ENCODE measurements around the gene STK25. TPM values are rescaled to one million over a fixed set of nuclear protein-coding genes. Genes with fewer than 3 reads are reported as not detected.

STK25 gene
- polyA plus RNA-seq, 1 donor (not counting 4 experiments of a cell fraction or from before 2014, with no cell fraction given) = 242 TPM

DNA sequence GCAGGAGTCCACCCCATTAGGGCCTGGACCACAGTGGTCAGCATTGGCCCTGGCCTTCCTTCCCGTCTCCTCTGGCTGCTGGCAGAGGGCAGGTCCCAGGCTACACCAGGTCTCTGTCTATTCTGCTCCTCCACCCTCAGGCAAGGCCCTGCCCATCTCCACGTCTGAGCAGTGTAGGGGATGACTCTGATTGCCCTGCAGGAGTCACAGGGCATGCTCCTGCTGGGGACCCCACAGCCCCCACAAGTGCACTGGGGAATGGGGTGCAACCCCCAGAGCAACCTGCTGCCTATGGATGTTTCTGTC lies 40.0 kb downstream of the STK25 start:
- Histone ChIP-seq H3K9ac (ENCODE audit: control insufficient read depth, extremely low read depth, insufficient read depth, low read length) (no peak overlapping the region), H2AFZ (ENCODE audit: control insufficient read depth, low read length) (no peak overlapping the region), H3K4me1 (ENCODE audit: control insufficient read depth, extremely low read depth, insufficient read depth, low read length) (no peaks in the 10 kb centered on the region), H3K27me3 (ENCODE audit: control insufficient read depth, extremely low read depth, insufficient read depth, low read length) (no peaks in the 10 kb centered on the region), H3K4me3 (ENCODE audit: control insufficient read depth in 2 of 3, extremely low read depth in 1 of 3, insufficient read depth in 2 of 3, low read depth in 1 of 3, low read length in 3 of 3) (no peak overlapping the region), H3K9me3 (ENCODE audit: control insufficient read depth, low read depth, low read length) (no peaks in the 10 kb centered on the region), H3K9me1 (ENCODE audit: control insufficient read depth, extremely low read depth, insufficient read depth, low read length) (no peaks in the 10 kb centered on the region), H3K79me2 (ENCODE audit: control insufficient read depth, insufficient read depth, low read length) (no peaks in the 10 kb centered on the region), H3K4me2 (ENCODE audit: control insufficient read depth, extremely low read depth, insufficient read depth, low read depth, low read length) (no peak overlapping the region), H3K27ac (ENCODE audit: control insufficient read depth, insufficient read depth, low read length) (no peak overlapping the region), H3K36me3 (ENCODE audit: control insufficient read depth in 2 of 2, extremely low read depth in 1 of 2, insufficient read depth in 2 of 2, low read length in 2 of 2) (no peaks in the 10 kb centered on the region), H4K20me1 (ENCODE audit: control insufficient read depth, extremely low read depth, insufficient read depth, low read length) (no peaks in the 10 kb centered on the region)
- no peak for DNase-seq (ENCODE audit: low read depth, low spot score)
- dilution Hi-C loops (cut with MboI; ENCODE audit: extremely low pct_ligation_motif_present, low sequenced_read_pairs) = no loop called here
- TF ChIP-seq EZH2 (IDR thresholded peaks at IDR 0.05; ENCODE audit: low read length) (no peak), CTCF (optimal IDR thresholded peaks at IDR 0.05 in 1 of 3, IDR thresholded peaks at IDR 0.05 in 1 of 3, conservative IDR thresholded peaks at IDR 0.05 in 1 of 3; ENCODE audit: extremely low read depth in 1 of 3, insufficient read depth in 2 of 3, low read length in 3 of 3) (no peak)
- FAIRE-seq = no peak

DNA sequence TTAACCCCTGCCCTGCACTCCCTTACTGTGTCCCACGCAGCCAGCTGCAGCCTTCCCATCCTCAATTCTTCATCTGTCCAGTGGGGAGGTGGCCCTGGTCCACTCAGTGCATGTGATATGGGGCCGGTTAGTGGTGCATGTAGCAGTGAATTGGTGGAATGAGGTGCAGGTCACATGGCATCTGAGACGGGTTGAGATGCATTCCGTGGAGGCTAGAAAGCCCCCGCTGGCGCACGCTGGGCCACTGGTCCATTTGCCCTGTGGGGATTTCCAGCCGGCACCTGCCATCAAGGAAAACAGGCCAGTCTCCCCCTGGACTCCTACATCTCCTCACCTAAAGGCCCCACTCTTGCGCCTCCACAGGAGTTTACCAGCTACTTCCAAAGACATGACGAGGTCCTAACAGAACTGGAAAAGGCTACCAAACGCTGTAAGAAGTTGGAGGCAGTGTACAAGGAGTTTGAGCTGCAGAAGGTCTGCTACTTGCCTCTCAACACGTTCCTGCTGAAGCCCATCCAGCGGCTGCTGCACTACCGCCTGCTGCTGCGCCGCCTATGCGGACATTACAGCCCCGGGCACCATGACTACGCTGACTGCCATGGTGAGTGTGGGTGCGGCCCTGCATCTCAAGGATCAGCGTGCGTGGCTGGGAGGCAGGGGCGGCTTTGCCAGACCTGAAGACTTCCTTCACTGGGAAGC lies 40.5 kb downstream of the STK25 start:
- Histone ChIP-seq H3K27ac (ENCODE audit: control insufficient read depth, insufficient read depth, low read length) (no peak overlapping the region), H3K4me2 (ENCODE audit: control insufficient read depth, extremely low read depth, insufficient read depth, low read depth, low read length) (no peak overlapping the region), H3K36me3 (ENCODE audit: control insufficient read depth in 2 of 2, extremely low read depth in 1 of 2, insufficient read depth in 2 of 2, low read length in 2 of 2) (no peaks in the 10 kb centered on the region), H3K9me3 (ENCODE audit: control insufficient read depth, low read depth, low read length) (no peaks in the 10 kb centered on the region), H3K4me1 (ENCODE audit: control insufficient read depth, extremely low read depth, insufficient read depth, low read length) (no peaks in the 10 kb centered on the region), H3K9me1 (ENCODE audit: control insufficient read depth, extremely low read depth, insufficient read depth, low read length) (no peaks in the 10 kb centered on the region), H3K27me3 (ENCODE audit: control insufficient read depth, extremely low read depth, insufficient read depth, low read length) (no peaks in the 10 kb centered on the region), H4K20me1 (ENCODE audit: control insufficient read depth, extremely low read depth, insufficient read depth, low read length) (no peaks in the 10 kb centered on the region), H2AFZ (ENCODE audit: control insufficient read depth, low read length) (no peak overlapping the region), H3K4me3 (ENCODE audit: control insufficient read depth in 2 of 3, extremely low read depth in 1 of 3, insufficient read depth in 2 of 3, low read depth in 1 of 3, low read length in 3 of 3) (no peak overlapping the region), H3K9ac (ENCODE audit: control insufficient read depth, extremely low read depth, insufficient read depth, low read length) (no peak overlapping the region), H3K79me2 (ENCODE audit: control insufficient read depth, insufficient read depth, low read length) (no peaks in the 10 kb centered on the region)
- no peak for DNase-seq (ENCODE audit: low read depth, low spot score)
- FAIRE-seq = no peak
- TF ChIP-seq CTCF (optimal IDR thresholded peaks at IDR 0.05 in 1 of 3, IDR thresholded peaks at IDR 0.05 in 1 of 3, conservative IDR thresholded peaks at IDR 0.05 in 1 of 3; ENCODE audit: extremely low read depth in 1 of 3, insufficient read depth in 2 of 3, low read length in 3 of 3) (no peak), EZH2 (IDR thresholded peaks at IDR 0.05; ENCODE audit: low read length) (no peak)
- dilution Hi-C loops (cut with MboI; ENCODE audit: extremely low pct_ligation_motif_present, low sequenced_read_pairs) = no loop called here

Data from keratinocyte (primary cell).